GM18519 (cell line): ENCODE data around the gene PPM1E.

Experiments
- ATAC-seq: cut with Tn5 transposase; IDR thresholded peaks from one replicate; pipeline ENCODE4 v1.9.1; 2021; ENCODE audit warnings: mild to moderate bottlenecking, moderate library complexity; ENCODE audit not compliant: unreplicated experiment, low FRiP score

The PPM1E gene

GRCh38 chr17:59027750-59028149, 272.1 kb downstream of the PPM1E start:
- no peak for ATAC-seq

- no peak for ATAC-seq
Observed at GRCh38 chr17:59028328-59028727, 272.7 kb downstream of the PPM1E start.

GRCh38 chr17:59030811-59031210, 275.2 kb downstream of the PPM1E start:
- no peak for ATAC-seq
